MM.1S (cell line): ENCODE measurements around the gene TPD52L1.

ENCODE experiments used
- DNase-seq: peaks from one replicate; pipeline ENCODE4 v3.0.0-alpha.2; 2015
- H2AFZ ChIP-seq: fragments of 300-600 bp; sonication (generic); 2 replicates; pipeline ENCODE4 v1.6.0; 2016; ENCODE audit warnings: antibody characterized with exemption, low read length
- H3F3A ChIP-seq: fragments of 300-600 bp; sonication (generic); 2 replicates; pipeline ENCODE4 v1.6.1; 2016; ENCODE audit warnings: mild to moderate bottlenecking, antibody characterized with exemption, low read length, moderate library complexity, mixed read lengths; ENCODE audit not compliant: insufficient read depth
- H3K27ac ChIP-seq: fragments of 300-600 bp; sonication (generic); 2 replicates; pipeline ENCODE4 v1.5.1; 2016; ENCODE audit warnings: mild to moderate bottlenecking, low read length
- H3K27me3 ChIP-seq: fragments of 300-600 bp; sonication (generic); replicated peaks from 2 replicates; pipeline ENCODE4 v1.6.0; 2016; ENCODE audit warnings: low read length; ENCODE audit not compliant: insufficient read depth
- H3K36me3 ChIP-seq: fragments of 300-600 bp; sonication (generic); replicated peaks from 2 replicates; pipeline ENCODE4 v1.6.1; 2016; ENCODE audit warnings: mild to moderate bottlenecking, low read length, mixed read lengths; ENCODE audit not compliant: insufficient read depth
- H3K4me1 ChIP-seq: fragments of 300-600 bp; sonication (generic); 2 replicates; pipeline ENCODE4 v1.6.1; 2016; ENCODE audit warnings: low read length, mixed read lengths
- H3K4me2 ChIP-seq: fragments of 300-600 bp; sonication (generic); 2 replicates; pipeline ENCODE4 v1.6.0; 2016; ENCODE audit warnings: low read depth, low read length
- H3K4me3 ChIP-seq: fragments of 300-600 bp; sonication (generic); 2 replicates; pipeline ENCODE4 v1.5.1; 2016; ENCODE audit warnings: low read length, mixed read lengths
- H3K79me2 ChIP-seq: fragments of 300-600 bp; sonication (generic); 2 replicates; pipeline ENCODE4 v1.6.1; 2016; ENCODE audit warnings: mixed run types, low read length, mixed read lengths
- H3K9ac ChIP-seq: fragments of 300-600 bp; sonication (generic); 2 replicates; pipeline ENCODE4 v1.6.1; 2016; ENCODE audit warnings: low read length, mixed read lengths
- H3K9me2 ChIP-seq: fragments of 300-600 bp; sonication (generic); replicated peaks from 2 replicates; pipeline ENCODE4 v1.6.1; 2016; ENCODE audit warnings: mild to moderate bottlenecking, low read length, mixed read lengths; ENCODE audit not compliant: insufficient read depth
- H3K9me3 ChIP-seq: fragments of 300-600 bp; sonication (generic); replicated peaks from 2 replicates; pipeline ENCODE4 v1.6.1; 2016; ENCODE audit warnings: mild to moderate bottlenecking, low read length, mixed read lengths; ENCODE audit not compliant: insufficient read depth
- H4K20me1 ChIP-seq: fragments of 300-600 bp; sonication (generic); 2 replicates; pipeline ENCODE4 v1.6.1; 2016; ENCODE audit warnings: mild to moderate bottlenecking, low read length, moderate library complexity, mixed read lengths; ENCODE audit not compliant: insufficient read depth
- EZH2 ChIP-seq: fragments of 300-600 bp; sonication (generic); optimal IDR thresholded peaks from 2 replicates; pipeline ENCODE3; 2017; ENCODE audit warnings: low read depth, mild to moderate bottlenecking, antibody characterized with exemption, low read length, mixed read lengths
- EZH2phosphoT487 ChIP-seq: fragments of 300-600 bp; sonication (generic); IDR thresholded peaks from 2 replicates; pipeline ENCODE4 v1.6.1; 2018; ENCODE audit warnings: antibody characterized with exemption, low read length
- TF ChIP-seq, protein P1 (sequence below): fragments of 300-600 bp; sonication (generic); IDR thresholded peaks from 2 replicates; pipeline ENCODE4 v1.5.1; 2016; ENCODE audit warnings: antibody characterized with exemption, low read length, mixed read lengths

Gene TPD52L1

DNA sequence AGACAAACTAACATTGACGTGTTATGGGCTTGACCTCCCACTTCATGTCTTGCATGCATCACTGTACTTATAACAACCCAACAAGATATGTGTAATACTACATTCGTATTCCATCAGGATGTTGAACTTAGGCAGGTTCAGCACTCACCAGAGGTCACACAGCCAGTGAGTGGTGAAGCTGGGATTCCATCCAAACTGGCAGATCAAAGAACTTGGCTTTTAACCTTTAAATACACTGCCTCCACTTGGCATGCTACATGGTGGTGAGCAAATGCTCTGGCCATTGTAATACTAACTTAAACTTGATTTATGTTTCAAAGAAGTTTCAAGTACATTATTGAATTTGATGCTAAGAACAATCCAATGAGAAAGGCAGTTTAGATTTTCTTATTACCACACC lies 158.9 kb downstream of the TPD52L1 start:
- Histone ChIP-seq H3K9ac (no peak overlapping the region), H2AFZ (no peak overlapping the region), H3K27ac (no peak overlapping the region), H3K9me3 (no peaks in the 10 kb centered on the region), H4K20me1 (no peaks in the 10 kb centered on the region), H3K4me2 (no peak overlapping the region), H3K79me2 (no peaks in the 10 kb centered on the region), H3K27me3 (no peaks in the 10 kb centered on the region), H3F3A (no peaks in the 10 kb centered on the region), H3K36me3 (no peaks in the 10 kb centered on the region), H3K4me1 (no peaks in the 10 kb centered on the region), H3K9me2 (no peaks in the 10 kb centered on the region), H3K4me3 (no peak overlapping the region)
- TF ChIP-seq, protein P1, sequence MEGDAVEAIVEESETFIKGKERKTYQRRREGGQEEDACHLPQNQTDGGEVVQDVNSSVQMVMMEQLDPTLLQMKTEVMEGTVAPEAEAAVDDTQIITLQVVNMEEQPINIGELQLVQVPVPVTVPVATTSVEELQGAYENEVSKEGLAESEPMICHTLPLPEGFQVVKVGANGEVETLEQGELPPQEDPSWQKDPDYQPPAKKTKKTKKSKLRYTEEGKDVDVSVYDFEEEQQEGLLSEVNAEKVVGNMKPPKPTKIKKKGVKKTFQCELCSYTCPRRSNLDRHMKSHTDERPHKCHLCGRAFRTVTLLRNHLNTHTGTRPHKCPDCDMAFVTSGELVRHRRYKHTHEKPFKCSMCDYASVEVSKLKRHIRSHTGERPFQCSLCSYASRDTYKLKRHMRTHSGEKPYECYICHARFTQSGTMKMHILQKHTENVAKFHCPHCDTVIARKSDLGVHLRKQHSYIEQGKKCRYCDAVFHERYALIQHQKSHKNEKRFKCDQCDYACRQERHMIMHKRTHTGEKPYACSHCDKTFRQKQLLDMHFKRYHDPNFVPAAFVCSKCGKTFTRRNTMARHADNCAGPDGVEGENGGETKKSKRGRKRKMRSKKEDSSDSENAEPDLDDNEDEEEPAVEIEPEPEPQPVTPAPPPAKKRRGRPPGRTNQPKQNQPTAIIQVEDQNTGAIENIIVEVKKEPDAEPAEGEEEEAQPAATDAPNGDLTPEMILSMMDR, result no peak
- TF ChIP-seq EZH2 (no peak), EZH2phosphoT487 (no peak)
- no peak for DNase-seq

DNA sequence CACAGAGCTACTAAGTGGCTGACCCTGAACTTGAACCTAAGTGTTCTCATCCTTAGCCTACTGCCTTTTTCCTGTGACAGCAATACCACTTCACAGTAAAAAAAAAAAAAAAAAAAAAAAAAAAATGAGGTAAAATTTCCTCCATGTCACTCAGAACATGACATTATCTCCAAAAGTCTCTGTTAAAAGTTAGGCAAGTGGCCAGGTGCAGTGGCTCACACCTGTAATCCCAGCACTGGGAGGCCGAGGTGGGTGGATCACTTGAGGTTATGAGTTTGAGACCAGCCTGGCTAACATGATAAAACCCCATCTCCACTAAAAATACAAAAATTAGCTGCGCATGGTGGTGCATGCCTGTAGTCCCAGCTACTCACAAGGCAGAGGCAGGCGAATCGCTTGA lies 159.4 kb downstream of the TPD52L1 start:
- H3K27ac ChIP-seq, result no peak overlapping the region
- H3K36me3 ChIP-seq, result no peaks in the 10 kb centered on the region
- no peak overlapping the region for H3K4me2 ChIP-seq
- no peaks in the 10 kb centered on the region for H3K9me3 ChIP-seq
- no peaks in the 10 kb centered on the region for H3K9me2 ChIP-seq
- H4K20me1 ChIP-seq, result no peaks in the 10 kb centered on the region
- H3F3A ChIP-seq, result no peaks in the 10 kb centered on the region
- no peak overlapping the region for H3K4me3 ChIP-seq
- DNase-seq, result no peak
- H3K4me1 ChIP-seq, result no peaks in the 10 kb centered on the region
- no peak overlapping the region for H2AFZ ChIP-seq
- H3K9ac ChIP-seq, result no peak overlapping the region
- H3K27me3 ChIP-seq, result no peaks in the 10 kb centered on the region
- TF ChIP-seq EZH2 (no peak), EZH2phosphoT487 (no peak)
- TF ChIP-seq, protein P1, result no peak
- H3K79me2 ChIP-seq, result no peaks in the 10 kb centered on the region
